ENCODE results near the gene CEP43. TPM values are rescaled to one million over a fixed set of nuclear protein-coding genes. Genes with fewer than 3 reads are reported as not detected.
A peak's percentile ranks its signal among the peaks of the same experiment; 100 is the strongest.

The CEP43 gene
- total RNA-seq, 1 experiment from 2014 or later = 19.7 TPM

GRCh38 chr6:166988674-166989201 lies 10.5 kb upstream of the CEP43 start:
- H2AFZ ChIP-seq = no peak overlapping the region
- H3K9me3 ChIP-seq (ENCODE audit: insufficient read depth, low read depth) = no peaks in the 10 kb centered on the region
- H3K4me1 ChIP-seq (replicated peaks; ENCODE audit: insufficient read depth) = no peaks in the 10 kb centered on the region
- H3K4me3 ChIP-seq = no peak overlapping the region
- TF ChIP-seq, protein P1, sequence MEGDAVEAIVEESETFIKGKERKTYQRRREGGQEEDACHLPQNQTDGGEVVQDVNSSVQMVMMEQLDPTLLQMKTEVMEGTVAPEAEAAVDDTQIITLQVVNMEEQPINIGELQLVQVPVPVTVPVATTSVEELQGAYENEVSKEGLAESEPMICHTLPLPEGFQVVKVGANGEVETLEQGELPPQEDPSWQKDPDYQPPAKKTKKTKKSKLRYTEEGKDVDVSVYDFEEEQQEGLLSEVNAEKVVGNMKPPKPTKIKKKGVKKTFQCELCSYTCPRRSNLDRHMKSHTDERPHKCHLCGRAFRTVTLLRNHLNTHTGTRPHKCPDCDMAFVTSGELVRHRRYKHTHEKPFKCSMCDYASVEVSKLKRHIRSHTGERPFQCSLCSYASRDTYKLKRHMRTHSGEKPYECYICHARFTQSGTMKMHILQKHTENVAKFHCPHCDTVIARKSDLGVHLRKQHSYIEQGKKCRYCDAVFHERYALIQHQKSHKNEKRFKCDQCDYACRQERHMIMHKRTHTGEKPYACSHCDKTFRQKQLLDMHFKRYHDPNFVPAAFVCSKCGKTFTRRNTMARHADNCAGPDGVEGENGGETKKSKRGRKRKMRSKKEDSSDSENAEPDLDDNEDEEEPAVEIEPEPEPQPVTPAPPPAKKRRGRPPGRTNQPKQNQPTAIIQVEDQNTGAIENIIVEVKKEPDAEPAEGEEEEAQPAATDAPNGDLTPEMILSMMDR (conservative IDR thresholded peaks at IDR 0.05) = no peak
- no peak for TF ChIP-seq EZH2 (IDR thresholded peaks at IDR 0.05; ENCODE audit: low read depth)
- no TSS peak for BruUV-seq (replicated peaks)
- POLR2A ChIA-PET (ENCODE audit: unreplicated experiment) = no interaction called here
- no peak overlapping the region for H3K4me2 ChIP-seq
- no peaks in the 10 kb centered on the region for H4K20me1 ChIP-seq (ENCODE audit: insufficient read depth)
- H3K79me2 ChIP-seq (ENCODE audit: low read depth) = peaks cover 6% of the 10 kb centered on the region; the same call in 1 of the 2 replicates
- H3K27ac ChIP-seq = no peak overlapping the region
- CTCF ChIA-PET = no interaction called here
- DNase-seq = no peak
- no peaks in the 10 kb centered on the region for H3K9me2 ChIP-seq (ENCODE audit: insufficient read depth)
- intact Hi-C loops (cut with micrococcal nuclease; ENCODE audit: unreplicated experiment) = loop anchor here (1.0 kb wide), 1 partner anchor 213 kb away; no protein-coding TSS in a partner anchor
- no peaks in the 10 kb centered on the region for H3F3A ChIP-seq (ENCODE audit: insufficient read depth, low read depth)
- H3K27me3 ChIP-seq (ENCODE audit: insufficient read depth, low read depth) = no peaks in the 10 kb centered on the region
- H3K36me3 ChIP-seq (ENCODE audit: low read depth) = no peaks in the 10 kb centered on the region

DNA sequence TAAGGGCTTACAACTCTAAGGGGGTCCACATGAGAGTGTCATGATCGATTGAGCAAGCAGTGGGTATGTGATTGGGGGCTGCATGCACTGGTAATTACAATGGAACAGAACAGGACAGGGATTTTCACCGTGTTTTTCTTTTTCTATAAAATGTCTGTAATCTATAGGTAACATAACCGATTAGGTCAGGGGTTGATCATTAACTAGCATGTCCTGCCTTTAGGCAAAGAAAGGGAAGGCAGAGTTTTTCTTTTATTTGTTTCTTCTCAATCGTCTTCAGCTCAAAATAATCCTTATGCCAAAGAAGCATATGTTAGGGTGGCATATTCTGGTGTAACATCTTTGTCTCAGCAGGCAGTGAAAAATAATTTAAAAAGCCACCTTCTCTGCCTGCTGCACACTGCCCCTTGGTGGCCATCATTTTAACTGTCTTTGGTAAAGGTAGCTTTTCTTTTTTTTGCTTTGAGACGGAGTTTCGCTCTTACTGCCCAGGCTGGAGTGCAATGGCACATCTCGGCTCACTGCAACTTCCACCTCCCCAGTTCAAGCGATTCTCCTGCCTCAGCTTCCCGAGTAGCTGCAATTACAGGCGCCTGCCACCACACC lies 9.7 kb upstream of the CEP43 start:
- H4K20me1 ChIP-seq (ENCODE audit: insufficient read depth) = no peaks in the 10 kb centered on the region
- TF ChIP-seq, protein P1 (conservative IDR thresholded peaks at IDR 0.05) = peak; percentile 59
- TF ChIP-seq EZH2 (IDR thresholded peaks at IDR 0.05; ENCODE audit: low read depth) = no peak
- H3K4me1 ChIP-seq (replicated peaks; ENCODE audit: insufficient read depth) = no peaks in the 10 kb centered on the region
- H3K27ac ChIP-seq = no peak overlapping the region
- DNase-seq = no peak
- POLR2A ChIA-PET (ENCODE audit: unreplicated experiment) = no interaction called here
- H3K9me3 ChIP-seq (ENCODE audit: insufficient read depth, low read depth) = no peaks in the 10 kb centered on the region
- H3K4me2 ChIP-seq = no peak overlapping the region
- intact Hi-C loops (cut with micrococcal nuclease; ENCODE audit: unreplicated experiment) = loop anchor here (1.0 to 10.0 kb wide), 2 partner anchors 214 to 365 kb away; partner anchors contain the start of gene RPS6KA2
- no TSS peak for BruUV-seq (replicated peaks)
- H3K36me3 ChIP-seq (ENCODE audit: low read depth) = no peaks in the 10 kb centered on the region
- no peak overlapping the region for H3K4me3 ChIP-seq
- peaks cover 6% of the 10 kb centered on the region; the same call in 1 of the 2 replicates for H3K79me2 ChIP-seq (ENCODE audit: low read depth)
- CTCF ChIA-PET = interaction anchor here (0.6 kb wide), 1 partner anchor 97 kb away, joined by 3 read pairs; no protein-coding TSS in a partner anchor
- no peaks in the 10 kb centered on the region for H3K27me3 ChIP-seq (ENCODE audit: insufficient read depth, low read depth)
- no peak overlapping the region for H2AFZ ChIP-seq
- H3K9me2 ChIP-seq (ENCODE audit: insufficient read depth) = no peaks in the 10 kb centered on the region
- H3F3A ChIP-seq (ENCODE audit: insufficient read depth, low read depth) = no peaks in the 10 kb centered on the region

DNA sequence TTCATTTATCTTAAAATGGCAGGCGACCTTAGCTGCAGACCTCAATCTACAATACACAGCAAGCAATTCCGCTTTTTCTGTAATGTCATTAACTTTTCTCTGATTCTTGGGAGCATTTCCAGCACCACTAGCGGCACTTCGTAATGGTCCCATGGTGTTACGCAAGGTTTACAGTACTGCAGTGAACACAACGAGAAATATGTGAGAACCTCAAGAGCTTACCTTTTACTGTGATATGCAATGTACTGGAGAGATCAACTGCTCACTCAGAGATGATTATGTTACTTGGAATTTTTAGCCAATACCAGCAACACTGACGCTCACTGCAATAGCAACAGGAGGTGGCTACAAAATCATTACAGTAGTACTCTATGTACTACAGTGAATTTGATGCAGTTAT lies 2.8 kb upstream of the CEP43 start:
- no peaks in the 10 kb centered on the region for H3K36me3 ChIP-seq (ENCODE audit: low read depth)
- CTCF ChIA-PET = no interaction called here

More for the DNA sequence above, 2.8 kb upstream of the CEP43 start:
- Histone ChIP-seq H3K4me3 (no peak overlapping the region), H3K79me2 (ENCODE audit: low read depth) (peaks cover 40% of the 10 kb centered on the region), H3K27me3 (ENCODE audit: insufficient read depth, low read depth) (no peaks in the 10 kb centered on the region), H3K9me2 (ENCODE audit: insufficient read depth) (no peaks in the 10 kb centered on the region), H2AFZ (no peak overlapping the region), H3F3A (ENCODE audit: insufficient read depth, low read depth) (no peaks in the 10 kb centered on the region), H4K20me1 (ENCODE audit: insufficient read depth) (no peaks in the 10 kb centered on the region; the same call in 1 of the 2 replicates), H3K4me1 (replicated peaks; ENCODE audit: insufficient read depth) (peaks cover 14% of the 10 kb centered on the region), H3K4me2 (no peak overlapping the region), H3K27ac (no peak overlapping the region), H3K9me3 (ENCODE audit: insufficient read depth, low read depth) (no peaks in the 10 kb centered on the region)
- DNase-seq = no peak
- intact Hi-C loops (cut with micrococcal nuclease; ENCODE audit: unreplicated experiment) = loop anchor here (5.0 to 10.0 kb wide), 2 partner anchors 54 to 372 kb away; partner anchors contain the start of gene RPS6KA2
- no peak for TF ChIP-seq EZH2 (IDR thresholded peaks at IDR 0.05; ENCODE audit: low read depth)
- TF ChIP-seq, protein P1 (conservative IDR thresholded peaks at IDR 0.05) = no peak
- POLR2A ChIA-PET (ENCODE audit: unreplicated experiment) = no interaction called here
- no TSS peak for BruUV-seq (replicated peaks)
